Sciatic nerve (tissue), 2 donors: ENCODE measurements around the gene ABCG8. TPM values are rescaled to one million over a fixed set of nuclear protein-coding genes. Genes with fewer than 3 reads are reported as not detected.
"Not testable (repeated sequence)": the region's sequence is repeated elsewhere in the genome, so short reads cannot be mapped to it uniquely, and the experiment has no call there.

Experiments used
- ATAC-seq: fragments of 200-7000 bp; cut with Tn5 transposase; one replicate; pipeline ENCODE4 v1.9.1; 2020; ENCODE audit warnings: mild to moderate bottlenecking, moderate library complexity
- DNase-seq: peaks from one replicate; pipeline ENCODE4 v3.0.0-alpha.2; 2020; ENCODE audit warnings: low spot score
- intact Hi-C: fragments of 100-400 bp; cut with DNase I; formaldehyde crosslinking; loops from one replicate; pipeline ENCODE4 v1.14.2; 2022
- total RNA-seq: library from RNA; stranded (reverse); fragmentation: NEBNext Ultra II Directional; extraction: Animal tissue kit (Norgen Biotek cat#: 25700); gene quantifications from one replicate; pipeline ENCODE4 v1.2.1, GENCODE V29; 2021
- donor health status: DM: no; HTN: no; CAD: no.
- donor health status: DM: no; HTN: no; CAD: no.

ABCG8 gene
- total RNA-seq, 1 donor from 2014 or later: not detected

GRCh38 chr2:43898134-43898837, 59.5 kb downstream of the ABCG8 start:
- ATAC-seq (no peak), DNase-seq (no peak)
- intact Hi-C loops: no loop called here

- DNase-seq (no peak), ATAC-seq (no peak)
- intact Hi-C loops: no loop called here
These were observed 60.1 kb downstream of the ABCG8 start for GRCh38 chr2:43898838-43899346.

- DNase-seq: no peak
- ATAC-seq: no peak
- intact Hi-C loops: no loop called here
These were observed 60.8 kb downstream of the ABCG8 start for GRCh38 chr2:43899589-43899988.

- intact Hi-C loops: no loop called here
- no peak for DNase-seq
- ATAC-seq: no peak
These were observed 66.6 kb downstream of the ABCG8 start for GRCh38 chr2:43905371-43905803.

- ATAC-seq (no peak), DNase-seq (no peak)
- intact Hi-C loops: no loop called here
These were observed 67.1 kb downstream of the ABCG8 start for GRCh38 chr2:43905871-43906270.

- ATAC-seq (no peak), DNase-seq (no peak)
- intact Hi-C loops: no loop called here
These were observed 67.8 kb downstream of the ABCG8 start for GRCh38 chr2:43906448-43907109.

- intact Hi-C loops, DNase-seq, ATAC-seq: not testable (repeated sequence)
These were observed 72.5 kb downstream of the ABCG8 start for GRCh38 chr2:43911136-43911790.

- DNase-seq (no peak), ATAC-seq (no peak)
- intact Hi-C loops: no loop called here
These were observed 85.7 kb downstream of the ABCG8 start for GRCh38 chr2:43924463-43924862.

GRCh38 chr2:43925431-43925830, 86.7 kb downstream of the ABCG8 start:
- ATAC-seq: no peak
- intact Hi-C loops: no loop called here
- DNase-seq: no peak

- intact Hi-C loops: no loop called here
- no peak for ATAC-seq
These were observed 88.7 kb downstream of the ABCG8 start for GRCh38 chr2:43927442-43927841.

GRCh38 chr2:43931293-43931692, 92.5 kb downstream of the ABCG8 start:
- intact Hi-C loops: no loop called here
- DNase-seq (no peak), ATAC-seq (no peak)

More at GRCh38 chr2:43927442-43927841, 88.7 kb downstream of the ABCG8 start:
- DNase-seq: no peak

Other genes starting within 250 kb of the ABCG8 start
- gene THADA, start 242.9 kb upstream of the ABCG8 start, total RNA-seq: 40.8 TPM
- 58.9 TPM for gene PLEKHH2, start 201.7 kb upstream of the ABCG8 start, total RNA-seq
- 0.49 TPM for gene C1GALT1C1L, start 162.5 kb upstream of the ABCG8 start, total RNA-seq
- 28.3 TPM for gene DYNC2LI1, start 64.9 kb upstream of the ABCG8 start, total RNA-seq
- not detected for gene ABCG5, start 132 bp upstream of the ABCG8 start, total RNA-seq
- 59.7 TPM for gene LRPPRC, start 157.0 kb downstream of the ABCG8 start, total RNA-seq